H9 (cell line): ENCODE measurements around the gene WDR77. TPM values are rescaled to one million over a fixed set of nuclear protein-coding genes. Genes with fewer than 3 reads are reported as not detected.

ENCODE experiments used
- DNase-seq: peaks from one replicate; pipeline ENCODE4 v3.0.0-alpha.2; 2017
- H2AFZ ChIP-seq: one replicate; pipeline ENCODE4 v1.6.1; 2013; ENCODE audit warnings: mild to moderate bottlenecking, low read length, control low read depth, moderate library complexity
- H2AK5ac ChIP-seq: 2 replicates; pipeline ENCODE4 v1.6.1; 2013; ENCODE audit warnings: low read length, control low read depth, mixed read lengths; ENCODE audit not compliant: insufficient read length
- H2BK120ac ChIP-seq: one replicate; pipeline ENCODE4 v1.6.1; 2013; ENCODE audit warnings: low read depth, mild to moderate bottlenecking, low read length, control low read depth, inconsistent platforms; ENCODE audit not compliant: poor library complexity, severe bottlenecking
- H2BK12ac ChIP-seq: 2 replicates; pipeline ENCODE4 v1.6.1; 2013; ENCODE audit warnings: low read length, control low read depth, mixed read lengths, low read depth; ENCODE audit not compliant: insufficient read length
- H2BK15ac ChIP-seq: 2 replicates; pipeline ENCODE4 v1.6.1; 2013; ENCODE audit warnings: low read depth, low read length, control low read depth
- H2BK20ac ChIP-seq: one replicate; pipeline ENCODE4 v1.6.1; 2013; ENCODE audit warnings: low read depth, mild to moderate bottlenecking, low read length, control low read depth, inconsistent platforms; ENCODE audit not compliant: poor library complexity, severe bottlenecking
- H2BK5ac ChIP-seq: 2 replicates; pipeline ENCODE4 v1.6.1; 2013; ENCODE audit warnings: low read length, control low read depth, mixed read lengths; ENCODE audit not compliant: insufficient read length
- H3K14ac ChIP-seq: 2 replicates; pipeline ENCODE4 v1.6.1; 2013; ENCODE audit warnings: low read length, control low read depth; ENCODE audit not compliant: insufficient read depth
- H3K18ac ChIP-seq: 2 replicates; pipeline ENCODE4 v1.6.1; 2013; ENCODE audit warnings: low read depth, mild to moderate bottlenecking, mixed read lengths, low read length, control low read depth; ENCODE audit not compliant: insufficient read length
- H3K23ac ChIP-seq: 2 replicates; pipeline ENCODE4 v1.6.1; 2013; ENCODE audit warnings: low read length, control low read depth, mixed read lengths, low read depth; ENCODE audit not compliant: insufficient read length
- H3K23me2 ChIP-seq: 2 replicates; pipeline ENCODE4 v1.6.1; 2013; ENCODE audit warnings: low read depth, mild to moderate bottlenecking, mixed read lengths, low read length, control low read depth; ENCODE audit not compliant: insufficient read length, poor library complexity, severe bottlenecking
- H3K27ac ChIP-seq: 2 replicates; pipeline ENCODE4 v1.5.1; 2013; ENCODE audit warnings: low read length, control low read depth, mixed read lengths, low read depth; ENCODE audit not compliant: insufficient read length
- H3K27me3 ChIP-seq: 2 replicates; pipeline ENCODE4 v1.6.1; 2013; ENCODE audit warnings: low read length, control low read depth, inconsistent platforms; ENCODE audit not compliant: insufficient read depth
- H3K4ac ChIP-seq: 2 replicates; pipeline ENCODE4 v1.6.1; 2013; ENCODE audit warnings: low read depth, mild to moderate bottlenecking, control low read depth, inconsistent platforms, low read length, moderate library complexity
- H3K4me1 ChIP-seq: 2 replicates; pipeline ENCODE4 v1.6.1; 2013; ENCODE audit warnings: low read length, control low read depth, inconsistent platforms; ENCODE audit not compliant: insufficient read depth
- H3K4me2 ChIP-seq: 2 replicates; pipeline ENCODE4 v1.6.1; 2013; ENCODE audit warnings: low read length, control low read depth, mixed read lengths; ENCODE audit not compliant: insufficient read length, insufficient read depth
- H3K56ac ChIP-seq: 2 replicates; pipeline ENCODE4 v1.6.1; 2013; ENCODE audit warnings: low read depth, mild to moderate bottlenecking, mixed read lengths, low read length, control low read depth; ENCODE audit not compliant: insufficient read length
- H3K79me1 ChIP-seq: 2 replicates; pipeline ENCODE4 v1.6.1; 2013; ENCODE audit warnings: low read depth, mild to moderate bottlenecking, moderate library complexity, low read length, control low read depth, inconsistent platforms; ENCODE audit not compliant: insufficient read depth, poor library complexity, severe bottlenecking
- H3K79me2 ChIP-seq: 2 replicates; pipeline ENCODE4 v1.6.1; 2013; ENCODE audit warnings: low read length, control low read depth, inconsistent platforms; ENCODE audit not compliant: insufficient read depth
- H3K9ac ChIP-seq: 2 replicates; pipeline ENCODE4 v1.6.1; 2013; ENCODE audit warnings: low read length, control low read depth, mixed read lengths; ENCODE audit not compliant: insufficient read length; ENCODE audit errors: extremely low read depth
- H3K9me3 ChIP-seq: one replicate; pipeline ENCODE4 v1.6.1; 2013; ENCODE audit warnings: low read depth, low read length, inconsistent platforms; ENCODE audit not compliant: control insufficient read depth
- H3T11ph ChIP-seq: one replicate; pipeline ENCODE4 v1.6.1; 2013; ENCODE audit warnings: mild to moderate bottlenecking, low read length, control low read depth, inconsistent platforms
- H4K20me1 ChIP-seq: one replicate; pipeline ENCODE4 v1.6.1; 2013; ENCODE audit not compliant: control insufficient read depth, insufficient read length, insufficient read depth
- H4K5ac ChIP-seq: 2 replicates; pipeline ENCODE4 v1.6.1; 2013; ENCODE audit warnings: low read depth, mild to moderate bottlenecking, mixed read lengths, low read length, control low read depth; ENCODE audit not compliant: insufficient read length
- H4K8ac ChIP-seq: replicated peaks from 2 replicates; pipeline ENCODE4 v1.6.1; 2013; ENCODE audit warnings: low read length, control low read depth, mixed read lengths, low read depth; ENCODE audit not compliant: insufficient read length
- H4K91ac ChIP-seq: 2 replicates; pipeline ENCODE4 v1.6.1; 2013; ENCODE audit warnings: low read depth, mild to moderate bottlenecking, moderate library complexity, mixed read lengths, low read length, control low read depth; ENCODE audit not compliant: insufficient read length
- H3K27ac Mint-ChIP-seq, 3 experiments: 2 replicates in 2 of 3; 3 replicates in 1 of 3; pipeline ENCODE4 v1.8.0; 2020 to 2021; ENCODE audit warnings: mixed read lengths in 3 of 3, mild to moderate bottlenecking in 1 of 3, moderate library complexity in 1 of 3
- H3K27me3 Mint-ChIP-seq: 2 replicates; pipeline ENCODE4 v1.8.0; 2021; ENCODE audit warnings: low read depth, mild to moderate bottlenecking, moderate library complexity, mixed read lengths
- H3K36me3 Mint-ChIP-seq, 3 experiments: 2 replicates in 2 of 3; 3 replicates in 1 of 3; pipeline ENCODE4 v1.8.0; 2020 to 2021; ENCODE audit warnings: low read depth in 3 of 3, mixed read lengths in 3 of 3; ENCODE audit not compliant: insufficient read depth in 1 of 3
- H3K4me1 Mint-ChIP-seq, 2 experiments: 2 replicates each; pipeline ENCODE4 v1.8.0; 2020; ENCODE audit warnings: mixed read lengths in 2 of 2
- H3K4me3 Mint-ChIP-seq, 2 experiments: 2 replicates in 1 of 2; 3 replicates in 1 of 2; pipeline ENCODE4 v1.8.0; 2020 to 2021; ENCODE audit warnings: mild to moderate bottlenecking in 2 of 2, mixed read lengths in 2 of 2, moderate library complexity in 1 of 2
- H3K9me3 Mint-ChIP-seq, 2 experiments: 2 replicates in 1 of 2; 3 replicates in 1 of 2; pipeline ENCODE4 v1.8.0; 2020; ENCODE audit warnings: mild to moderate bottlenecking in 2 of 2, mixed read lengths in 2 of 2, moderate library complexity in 1 of 2
- CTCF ChIP-seq: fragments of 200-600 bp; sonication (generic); conservative IDR thresholded peaks from 3 replicates; pipeline ENCODE4 v1.8.0; 2021; ENCODE audit warnings: antibody characterized with exemption, mild to moderate bottlenecking
- total RNA-seq: library from RNA; stranded (reverse); gene quantifications from 2 replicates; pipeline ENCODE4 v1.2.1, GENCODE V29; 2021

WDR77 gene
- total RNA-seq, 1 experiment from 2014 or later, result 70.9 TPM

- Histone ChIP-seq H2AK5ac (no peak overlapping the region), H2BK20ac (no peak overlapping the region), H3K9ac (no peak overlapping the region), H4K8ac (no peak overlapping the region), H3K79me1 (no peaks in the 10 kb centered on the region), H4K5ac (no peak overlapping the region), H3K9me3 (no peaks in the 10 kb centered on the region), H2BK12ac (no peak overlapping the region), H3K27ac (no peak overlapping the region), H2AFZ (no peak overlapping the region), H3K4ac (no peak overlapping the region), H3K27me3 (no peaks in the 10 kb centered on the region), H3K14ac (no peak overlapping the region), H3K23ac (no peak overlapping the region), H2BK5ac (no peak overlapping the region), H3K23me2 (no peaks in the 10 kb centered on the region), H4K20me1 (no peaks in the 10 kb centered on the region), H3K79me2 (no peaks in the 10 kb centered on the region), H3K18ac (no peak overlapping the region), H2BK120ac (no peak overlapping the region), H3K56ac (no peak overlapping the region), H3K4me1 (no peaks in the 10 kb centered on the region), H3K4me2 (no peak overlapping the region), H3T11ph (no peak overlapping the region), H2BK15ac (no peak overlapping the region), H4K91ac (no peak overlapping the region)
- Mint-ChIP-seq H3K27me3 (no peaks in the 10 kb centered on the region), H3K36me3 (no peaks in the 10 kb centered on the region), H3K9me3 (no peaks in the 10 kb centered on the region), H3K27ac (no peak overlapping the region), H3K4me1 (no peaks in the 10 kb centered on the region), H3K4me3 (no peak overlapping the region)
- DNase-seq, result no peak
- no peak for TF ChIP-seq CTCF
These were observed 35.5 kb upstream of the WDR77 start for GRCh38 chr1:111484391-111485026.
